Activated CD8-positive, alpha-beta memory T cell treated with anti-CD3 and anti-CD28 coated beads for 36 hours (primary cell): ENCODE results near the gene NDUFB10. TPM values are rescaled to one million over a fixed set of nuclear protein-coding genes. Genes with fewer than 3 reads are reported as not detected.

Experiments
- CTCF ChIA-PET: fragments of 350-600 bp; sonication (Branson Sonifier 250); formaldehyde crosslinking; loops from one replicate; lab custom pipeline; 2021; ENCODE audit warnings: antibody characterized with exemption; lab: Charles Lee
- POLR2A ChIA-PET: fragments of 350-600 bp; sonication (Branson Sonifier 250); formaldehyde crosslinking; loops from one replicate; lab custom pipeline; 2021; ENCODE audit warnings: antibody characterized with exemption; lab: Charles Lee
- total RNA-seq, 2 experiments: library from RNA; stranded (reverse); gene quantifications; one replicate each; pipeline ENCODE4 v1.2.3, GENCODE V29; 2021

NDUFB10 gene
- total RNA-seq, 2 experiments from 2014 or later: 153 to 155 TPM

DNA sequence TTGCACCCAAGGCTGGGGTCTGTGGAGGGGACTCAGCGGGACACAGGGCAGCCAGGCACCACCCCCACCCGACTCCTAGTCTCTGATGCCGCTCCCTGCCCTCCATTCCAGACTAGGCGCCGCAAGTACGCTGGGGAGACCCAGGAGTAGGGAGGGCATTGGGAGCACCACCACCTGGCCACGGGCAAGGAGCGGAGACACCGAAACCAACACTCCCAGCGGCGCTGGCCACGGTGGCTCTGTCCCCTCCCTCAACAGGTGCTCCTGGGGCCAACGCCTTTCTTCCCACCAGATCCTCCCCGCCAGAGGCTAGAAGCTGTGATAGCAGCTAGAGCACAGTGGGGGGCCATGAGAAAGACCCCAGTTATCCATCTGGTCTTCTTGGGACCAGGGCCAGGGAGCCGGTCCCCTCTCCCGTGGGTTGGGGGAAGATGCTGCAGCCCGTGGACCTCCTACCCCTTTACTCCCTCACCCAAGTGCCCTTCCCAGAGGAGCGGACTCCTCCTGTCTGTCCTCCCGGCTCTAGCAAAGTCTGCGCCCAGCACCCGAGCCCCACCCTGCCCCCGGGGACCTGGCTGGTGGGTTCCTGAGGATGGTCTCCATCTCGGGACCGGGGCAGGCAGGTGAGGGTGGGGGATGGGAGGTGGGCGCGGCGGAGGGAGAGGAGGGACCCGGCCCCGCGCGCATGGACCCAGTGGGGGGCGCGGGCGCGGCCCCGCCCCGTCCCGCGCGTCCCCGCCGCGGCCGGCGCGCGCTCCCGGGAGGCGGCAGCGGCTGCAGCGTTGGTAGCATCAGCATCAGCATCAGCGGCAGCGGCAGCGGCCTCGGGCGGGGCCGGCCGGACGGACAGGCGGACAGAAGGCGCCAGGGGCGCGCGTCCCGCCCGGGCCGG, 30.1 kb downstream of the NDUFB10 start, which contains the start of gene SYNGR3:
Gene SYNGR3 (plus strand): TSS at position 762 of the 892 bp plus-strand sequence. CDS start 133 bp downstream, outside the sequence.
- POLR2A ChIA-PET: interaction anchor here (1.2 kb wide), 1 partner anchor 25 kb away, joined by 4 read pairs; the partner anchor contains the start of gene RPS2
- CTCF ChIA-PET: interaction anchor here (1.0 to 1.7 kb wide), 2 partner anchors 14 to 18 kb away, joined by 3 to 8 read pairs; partner anchors contain the start of gene TBL3

DNA sequence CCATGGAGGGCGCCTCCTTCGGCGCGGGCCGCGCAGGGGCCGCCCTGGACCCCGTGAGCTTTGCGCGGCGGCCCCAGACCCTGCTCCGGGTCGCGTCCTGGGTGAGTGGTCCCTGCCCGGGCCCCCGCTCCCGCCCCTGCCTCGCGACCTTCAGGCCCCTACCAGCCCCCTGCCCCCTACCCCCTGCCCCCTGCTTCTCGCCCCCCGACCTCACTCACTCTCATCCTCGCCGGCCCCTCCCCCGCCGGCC, 30.7 kb downstream of the NDUFB10 start:
- CTCF ChIA-PET: interaction anchor here (1.6 to 1.7 kb wide), 2 partner anchors 8 to 13 kb away, joined by 5 to 8 read pairs; partner anchors contain the start of gene NOXO1
- POLR2A ChIA-PET: interaction anchor here (1.2 to 2.2 kb wide), 2 partner anchors 25 to 165 kb away, joined by 4 to 7 read pairs; partner anchors contain the start of genes RPS2 and TRAF7

DNA sequence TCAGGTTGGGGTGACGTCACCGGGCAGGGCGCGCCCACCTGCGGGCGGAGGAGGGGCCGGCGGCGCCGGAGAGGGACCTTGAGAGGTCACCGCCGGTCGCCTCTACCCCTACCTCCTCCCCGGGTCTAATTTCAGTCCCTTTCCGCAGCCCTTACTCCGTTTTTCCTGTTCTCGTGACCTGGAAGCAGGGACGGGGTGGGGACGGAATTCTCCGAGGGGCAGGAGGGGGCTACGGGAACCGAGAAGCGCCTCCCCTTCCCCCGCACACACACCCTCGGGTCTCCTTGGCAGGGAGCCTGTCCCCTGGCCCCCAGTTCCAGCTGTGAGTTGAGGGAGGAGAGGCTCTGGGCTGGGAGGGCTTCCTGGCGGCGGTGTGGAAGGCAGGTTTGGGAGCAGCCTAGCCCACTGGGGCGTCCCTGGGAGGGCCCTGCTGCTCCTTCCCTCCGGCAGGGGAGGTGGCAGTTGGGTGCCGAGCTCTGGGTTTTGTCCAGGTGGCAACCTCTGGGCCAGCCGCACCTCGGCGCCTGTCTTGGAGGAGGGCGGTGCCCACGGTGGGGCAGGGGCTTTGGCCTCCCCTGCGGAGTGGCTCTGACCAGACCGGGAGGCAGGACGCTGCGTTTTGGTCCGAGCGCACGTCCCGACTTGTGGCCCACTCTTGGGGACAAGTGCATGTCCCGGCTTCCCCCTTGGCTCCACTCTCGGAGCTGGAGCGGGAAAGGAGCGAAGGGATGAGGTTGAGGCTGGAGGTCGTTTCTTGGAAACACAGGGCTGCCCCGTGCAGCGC, 31.2 kb downstream of the NDUFB10 start:
- CTCF ChIA-PET: interaction anchor here (1.4 to 1.7 kb wide), 3 partner anchors 9 to 150 kb away, joined by 3 to 8 read pairs (median 5); partner anchors contain the start of gene NOXO1
- POLR2A ChIA-PET: interaction anchor here (1.1 to 2.4 kb wide), 5 partner anchors 8 to 164 kb away, joined by 3 to 11 read pairs (median 6); partner anchors contain the start of genes RPS2 and TRAF7

DNA sequence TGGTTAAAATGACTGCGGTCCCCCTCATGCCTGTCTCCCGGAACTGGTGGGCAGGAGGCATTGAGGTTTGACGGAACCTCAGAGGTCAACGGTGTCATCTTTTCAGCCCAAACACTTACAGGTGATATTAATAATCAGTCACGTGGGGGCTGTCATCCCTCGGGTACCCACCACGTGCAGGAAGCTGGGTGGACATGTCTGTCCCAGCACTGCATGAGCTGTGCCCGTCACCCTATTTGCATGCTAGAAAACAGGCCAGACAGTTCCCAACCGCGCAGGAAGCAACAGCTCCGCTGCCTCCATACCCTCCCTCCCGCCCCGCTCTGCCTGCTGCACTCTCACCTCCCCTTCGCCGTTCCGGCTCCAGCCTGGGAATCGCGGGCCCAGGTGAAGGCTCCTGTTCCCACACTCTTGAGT, 31.8 kb downstream of the NDUFB10 start:
- ChIA-PET POLR2A (interaction anchor here (1.1 to 2.4 kb wide), 4 partner anchors 9 to 164 kb away, joined by 3 to 11 read pairs (median 6); partner anchors contain the start of genes RPS2 and TRAF7), CTCF (interaction anchor here (1.4 to 5.5 kb wide), 4 partner anchors 9 to 149 kb away, joined by 3 to 41 read pairs (median 6); partner anchors contain the start of gene NOXO1)

DNA sequence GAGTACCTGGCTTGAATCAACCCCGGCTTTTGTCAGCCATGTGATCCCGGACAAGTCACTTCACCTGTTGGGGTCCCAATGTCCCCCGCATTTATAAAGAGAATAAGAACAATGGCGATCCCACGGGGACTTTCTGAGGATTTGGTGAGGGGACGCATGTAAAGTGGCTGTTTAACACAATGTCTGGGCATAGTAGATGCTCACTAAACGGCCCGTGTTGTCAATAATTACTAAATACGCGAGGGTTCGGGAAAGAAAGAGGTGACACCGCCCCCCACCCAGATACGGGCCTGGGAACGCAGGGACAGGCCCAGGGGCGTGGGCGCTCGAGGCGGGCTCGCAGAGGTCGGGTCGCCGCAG, 32.2 kb downstream of the NDUFB10 start:
- ChIA-PET POLR2A (interaction anchor here (1.1 to 2.4 kb wide), 4 partner anchors 9 to 163 kb away, joined by 3 to 11 read pairs (median 6); partner anchors contain the start of genes RPS2 and TRAF7), CTCF (interaction anchor here (1.4 to 5.5 kb wide), 3 partner anchors 10 to 149 kb away, joined by 3 to 41 read pairs (median 5); partner anchors contain the start of gene NOXO1)

DNA sequence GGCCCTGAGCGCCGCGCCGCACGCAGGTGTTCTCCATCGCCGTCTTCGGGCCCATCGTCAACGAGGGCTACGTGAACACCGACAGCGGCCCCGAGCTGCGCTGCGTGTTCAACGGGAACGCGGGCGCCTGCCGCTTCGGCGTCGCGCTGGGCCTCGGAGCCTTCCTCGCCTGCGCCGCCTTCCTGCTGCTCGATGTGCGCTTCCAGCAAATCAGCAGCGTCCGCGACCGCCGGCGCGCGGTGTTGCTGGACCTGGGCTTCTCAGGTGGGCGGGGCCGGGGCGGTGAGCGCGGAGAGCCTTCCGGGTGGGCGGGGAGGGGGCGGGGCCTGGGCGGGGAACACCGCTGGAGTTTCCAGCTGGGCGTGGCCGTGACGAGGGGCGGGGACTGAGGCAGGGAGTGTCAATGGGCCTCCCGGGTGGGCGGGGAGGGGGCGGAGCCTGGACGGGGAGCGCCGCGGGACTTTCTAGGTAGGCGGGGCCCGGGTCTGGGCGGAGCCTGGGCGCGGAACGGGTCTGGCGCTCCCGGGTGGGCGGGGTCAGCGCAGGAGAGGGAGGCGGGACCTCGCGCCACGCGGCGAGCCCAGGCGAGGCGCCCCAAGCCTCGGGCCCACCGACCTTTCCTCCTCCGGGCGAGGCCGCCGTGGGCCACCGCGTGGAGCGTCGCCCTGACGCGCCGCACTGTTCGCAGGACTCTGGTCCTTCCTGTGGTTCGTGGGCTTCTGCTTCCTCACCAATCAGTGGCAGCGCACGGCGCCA, 32.8 kb downstream of the NDUFB10 start:
- CTCF ChIA-PET: interaction anchor here (5.5 kb wide), 1 partner anchor 12 kb away, joined by 41 read pairs; no protein-coding TSS in a partner anchor
- POLR2A ChIA-PET: interaction anchor here (2.2 to 2.4 kb wide), 3 partner anchors 21 to 163 kb away, joined by 6 to 11 read pairs (median 7); partner anchors contain the start of genes RPS2 and TRAF7

DNA sequence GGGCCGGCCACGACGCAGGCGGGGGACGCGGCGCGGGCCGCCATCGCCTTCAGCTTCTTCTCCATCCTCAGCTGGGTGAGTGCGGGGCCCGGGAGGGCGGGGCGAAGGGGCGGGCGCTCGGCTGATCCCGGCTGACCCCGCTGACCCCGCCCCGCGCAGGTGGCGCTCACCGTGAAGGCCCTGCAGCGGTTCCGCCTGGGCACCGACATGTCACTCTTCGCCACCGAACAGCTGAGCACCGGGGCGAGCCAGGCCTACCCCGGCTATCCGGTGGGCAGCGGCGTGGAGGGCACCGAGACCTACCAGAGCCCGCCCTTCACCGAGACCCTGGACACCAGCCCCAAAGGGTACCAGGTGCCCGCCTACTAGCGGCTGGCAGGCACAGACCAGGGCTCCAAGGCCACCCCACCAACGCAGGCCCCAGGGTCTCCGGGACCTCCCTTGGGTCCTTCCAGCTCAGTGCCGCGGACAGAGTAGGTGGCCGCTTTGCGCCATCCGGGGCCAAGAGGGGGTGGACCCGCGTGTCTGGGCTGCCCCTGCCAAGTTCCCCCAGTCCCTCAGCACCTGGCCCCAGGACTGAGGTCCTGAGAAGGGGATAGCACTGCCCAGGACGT, 33.5 kb downstream of the NDUFB10 start:
- POLR2A ChIA-PET: interaction anchor here (1.1 to 2.4 kb wide), 3 partner anchors 12 to 28 kb away, joined by 3 to 11 read pairs (median 6); partner anchors contain the start of genes NOXO1 and RPS2
- CTCF ChIA-PET: interaction anchor here (5.5 kb wide), 1 partner anchor 11 kb away, joined by 41 read pairs; no protein-coding TSS in a partner anchor

DNA sequence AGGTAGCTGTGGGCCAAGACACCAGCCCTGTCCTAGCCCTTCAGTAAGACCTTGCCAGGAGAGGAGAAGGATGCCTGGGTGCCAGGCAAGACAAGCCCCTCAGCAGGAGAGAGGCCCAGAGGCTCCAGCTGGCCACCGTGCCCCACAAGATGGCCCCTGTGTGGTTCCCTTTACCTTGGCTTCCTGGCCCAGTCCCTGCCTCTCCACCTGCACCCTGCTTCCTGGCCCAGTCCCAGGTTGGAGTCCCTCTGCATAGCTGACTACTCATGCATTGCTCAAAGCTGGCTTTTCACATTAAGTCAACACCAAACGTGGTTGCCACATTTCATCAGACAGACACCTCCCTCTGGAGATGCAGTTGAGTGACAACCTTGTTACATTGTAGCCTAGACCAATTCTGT, 34.4 kb downstream of the NDUFB10 start:
- ChIA-PET POLR2A (interaction anchor here (1.1 kb wide), 1 partner anchor 13 kb away, joined by 3 read pairs; the partner anchor contains the start of gene NOXO1), CTCF (interaction anchor here (0.6 to 5.5 kb wide), 5 partner anchors 9 to 138 kb away, joined by 3 to 41 read pairs (median 4); partner anchors contain the start of gene GFER)

DNA sequence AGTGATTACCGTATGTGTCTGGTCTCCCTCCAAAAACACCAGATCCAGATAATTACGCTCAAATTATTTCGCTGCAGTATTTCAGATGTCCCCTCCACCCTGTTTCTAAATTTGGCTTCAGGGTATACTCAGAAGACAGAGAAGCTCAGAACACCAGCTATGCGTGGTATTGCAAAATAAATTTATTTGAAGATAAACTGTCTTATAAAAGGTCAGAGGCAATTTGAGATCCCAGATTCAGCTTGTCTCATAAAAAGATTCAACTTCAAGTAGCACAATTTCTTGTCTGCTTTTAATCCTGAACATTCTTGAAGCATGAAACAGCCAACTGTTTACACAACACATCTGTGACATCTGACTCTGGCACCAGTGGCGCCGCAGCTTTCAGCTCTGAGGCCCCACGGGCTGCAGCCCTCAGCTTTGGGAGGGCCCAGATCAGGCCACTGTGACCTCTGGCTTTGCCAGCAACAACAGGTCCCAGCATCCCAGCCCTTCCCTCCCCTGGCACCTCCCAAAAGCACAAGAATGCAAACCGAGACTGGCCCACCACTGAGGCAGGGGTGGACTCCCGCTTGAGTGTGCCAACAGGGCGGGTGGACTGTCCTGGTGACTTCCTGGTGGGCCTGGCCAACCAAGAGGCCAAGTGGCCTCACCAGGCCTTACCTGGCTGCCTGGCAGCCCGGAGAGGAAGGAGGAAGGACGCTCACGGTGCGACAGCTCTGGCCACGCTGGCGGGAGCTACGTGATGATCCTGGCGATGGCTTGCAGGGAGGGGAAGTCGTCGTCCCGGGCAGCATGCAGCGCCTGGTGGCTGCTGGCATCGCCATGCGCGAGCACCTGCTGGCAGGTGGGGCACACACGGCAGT, 38.4 kb downstream of the NDUFB10 start:
- ChIA-PET POLR2A (no interaction called here), CTCF (no interaction called here)

DNA sequence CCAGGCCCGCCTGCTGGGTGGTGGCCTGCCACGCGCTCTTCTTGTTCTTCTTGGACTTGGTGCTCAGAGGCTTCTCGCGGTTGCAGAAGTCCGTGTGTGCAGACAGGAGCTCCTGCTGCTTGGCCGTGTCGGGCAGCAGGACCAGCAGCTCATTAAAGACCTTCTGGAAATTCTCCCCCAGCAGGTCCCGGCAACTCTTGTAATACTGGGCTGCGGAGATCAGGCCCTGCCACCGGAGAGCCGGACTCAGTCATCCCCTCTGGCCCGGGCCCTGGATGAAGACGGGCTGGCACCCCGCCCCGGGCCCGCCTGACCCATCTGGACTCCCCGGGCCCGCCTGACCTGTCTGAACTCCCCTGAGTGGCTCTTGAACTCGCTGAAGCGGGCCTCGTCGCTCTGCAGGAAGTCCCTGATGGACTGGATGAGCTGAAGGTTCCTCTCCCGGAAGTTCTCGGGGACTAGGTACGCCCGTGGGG, 39.1 kb downstream of the NDUFB10 start:
- ChIA-PET CTCF (no interaction called here), POLR2A (no interaction called here)

DNA sequence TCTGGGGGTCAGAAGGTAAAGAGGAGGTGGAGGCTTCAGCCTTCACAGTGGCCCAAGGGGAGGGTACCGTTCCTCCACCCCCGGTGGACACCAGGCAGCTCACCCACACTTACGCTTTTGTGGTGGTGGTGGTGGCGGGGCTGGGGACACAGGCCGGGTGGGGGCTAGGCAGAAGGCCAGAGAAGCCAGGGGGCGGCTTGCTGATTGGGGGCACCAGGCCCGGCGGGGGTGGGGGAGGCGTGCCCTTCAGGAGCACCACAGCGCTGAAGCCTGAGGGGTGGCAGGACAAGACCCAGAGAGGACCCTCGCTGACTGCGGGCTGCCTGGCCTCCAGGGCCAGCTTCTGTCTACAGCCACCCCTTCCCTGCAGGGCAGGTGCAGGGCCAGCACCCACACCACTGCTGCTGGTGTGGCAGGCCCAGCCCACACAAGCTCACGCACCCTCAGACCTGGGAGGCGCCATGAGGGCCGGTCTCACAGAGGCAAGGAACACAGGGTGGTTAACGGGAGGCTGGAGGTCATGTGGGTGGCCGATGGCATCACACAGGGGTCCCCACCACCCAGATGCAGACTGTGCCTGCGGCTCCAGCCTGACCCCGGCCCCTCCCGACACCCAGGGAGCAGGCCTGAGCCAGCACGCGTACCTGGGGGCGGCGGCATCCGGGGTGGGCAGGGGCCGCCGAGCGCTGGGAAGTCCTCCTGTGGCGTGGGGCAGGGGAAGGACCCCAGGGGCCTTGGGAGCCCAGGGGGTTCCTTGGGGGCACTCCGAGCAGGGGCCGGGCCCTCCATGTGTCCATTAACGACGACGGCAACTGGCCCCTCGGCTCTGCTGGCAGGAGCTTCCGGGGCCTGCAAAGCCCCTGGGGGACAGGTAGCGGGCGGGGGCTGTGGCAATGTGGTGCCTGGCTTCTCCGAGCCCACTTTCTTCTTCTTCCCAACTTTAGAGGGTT, 39.8 kb downstream of the NDUFB10 start:
- ChIA-PET CTCF (no interaction called here), POLR2A (no interaction called here)

DNA sequence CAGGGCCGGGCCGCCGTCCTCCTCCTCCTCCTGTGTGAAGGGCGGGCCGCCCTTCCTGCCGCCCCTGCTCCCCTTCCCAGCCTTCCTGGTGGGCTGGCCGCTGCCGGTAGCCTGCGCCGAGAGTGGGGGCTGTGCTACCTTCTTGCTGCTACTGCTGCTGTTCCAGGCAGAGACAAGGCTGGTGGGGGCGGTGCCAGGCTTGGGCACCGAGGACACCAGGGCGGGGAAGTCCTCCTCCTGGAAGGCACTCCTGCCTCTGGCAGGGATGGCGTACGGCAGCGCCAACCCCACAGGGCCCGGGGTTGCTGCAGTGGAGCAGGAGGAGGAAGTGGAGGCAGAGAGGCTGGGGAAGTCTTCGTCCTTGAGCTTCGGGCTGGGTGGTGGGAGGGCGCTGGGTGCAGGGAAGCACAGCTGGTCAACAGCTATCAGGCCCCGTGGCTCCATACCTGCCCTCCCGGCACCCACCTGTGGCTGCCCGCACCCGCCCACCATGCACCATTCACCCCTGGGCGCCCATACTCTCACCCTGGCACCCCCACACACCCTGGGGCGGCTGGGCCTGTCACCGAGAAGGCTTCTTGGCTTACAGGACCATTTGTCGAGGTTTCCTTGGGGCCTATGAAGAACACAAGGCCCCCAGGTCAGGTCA, 40.7 kb downstream of the NDUFB10 start:
- ChIA-PET CTCF (no interaction called here), POLR2A (no interaction called here)

DNA sequence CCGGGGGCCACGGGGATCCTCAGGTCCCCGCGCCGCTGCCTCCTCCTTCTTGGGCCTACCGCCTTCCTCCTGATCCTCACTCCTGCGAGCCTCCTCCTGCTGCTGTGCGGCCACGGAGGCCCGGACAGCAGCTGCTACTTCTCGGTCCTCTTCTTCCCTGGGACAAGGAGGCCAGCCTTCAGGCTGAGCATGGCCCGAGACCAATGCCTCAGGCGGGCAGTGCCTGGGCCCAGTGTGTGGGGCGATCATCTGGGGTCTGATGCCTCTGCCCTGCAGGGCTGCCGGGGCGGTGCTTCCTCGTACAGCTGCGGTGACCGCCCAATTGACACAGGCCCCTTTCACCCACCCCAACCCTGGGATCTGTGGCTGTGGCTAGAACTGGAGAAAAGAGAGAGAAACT, 41.7 kb downstream of the NDUFB10 start:
- ChIA-PET CTCF (no interaction called here), POLR2A (no interaction called here)

DNA sequence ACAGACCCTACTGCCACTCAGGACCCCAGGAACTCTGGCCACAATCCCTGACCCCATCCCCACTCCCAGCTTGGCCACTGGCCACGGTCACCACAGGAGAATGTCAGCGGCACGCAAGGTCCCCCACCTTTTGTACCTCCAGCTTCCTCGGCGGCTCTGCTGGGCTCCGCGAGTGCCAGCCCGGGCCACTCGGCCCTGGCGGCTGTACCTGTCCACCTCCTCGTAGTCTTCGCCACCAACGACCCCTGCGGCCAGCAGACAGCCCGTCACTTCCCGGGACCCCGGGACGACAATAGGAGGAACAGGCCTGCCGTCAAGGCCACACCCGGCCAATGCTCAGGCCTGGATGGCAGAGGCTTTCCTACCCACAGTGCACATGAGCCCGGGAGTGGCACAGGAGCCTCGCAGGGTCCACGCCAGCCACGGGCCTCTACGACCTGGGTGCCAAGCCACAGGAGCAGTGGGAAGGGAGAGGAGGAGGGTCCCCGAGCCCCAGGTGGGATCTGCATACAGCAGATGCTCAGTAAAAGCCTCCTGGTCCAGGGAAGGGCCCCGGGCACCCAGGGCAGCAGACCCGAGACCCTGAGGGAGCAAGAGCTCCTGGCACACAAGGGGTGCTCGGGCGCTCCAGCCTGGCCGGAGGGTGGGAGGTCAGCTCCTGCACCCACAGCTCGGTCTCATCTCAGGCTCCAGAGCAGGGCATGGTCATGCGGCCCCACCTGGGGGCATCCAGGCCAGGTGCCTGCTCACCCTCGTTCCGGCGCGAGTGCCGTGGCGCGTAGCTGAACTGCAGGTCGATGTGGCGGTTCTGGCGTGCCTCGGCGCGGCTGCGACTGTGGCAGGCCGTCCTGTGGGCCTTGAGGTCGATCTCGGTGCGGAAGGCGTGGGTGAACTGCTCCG, 42.4 kb downstream of the NDUFB10 start:
- POLR2A ChIA-PET: no interaction called here
- CTCF ChIA-PET: no interaction called here
